HG02884 (cell line): ENCODE data around the gene HHIP.

ENCODE experiments used
- ATAC-seq: cut with Tn5 transposase; IDR thresholded peaks from one replicate; pipeline ENCODE4 v1.9.1; 2021; ENCODE audit warnings: mild to moderate bottlenecking, moderate library complexity; ENCODE audit not compliant: unreplicated experiment

Gene HHIP

GRCh38 chr4:144645631-144646522 is at the start of gene HHIP:
Gene HHIP (plus strand): TSS chr4:144646156. CDS start chr4:144646676, 520 bp downstream.
- no peak for ATAC-seq

GRCh38 chr4:144597171-144597570 is 48.8 kb upstream of the HHIP start:
- no peak for ATAC-seq

- no peak for ATAC-seq
Observed at GRCh38 chr4:144599621-144600020, 46.3 kb upstream of the HHIP start.

GRCh38 chr4:144611850-144612249 is 34.1 kb upstream of the HHIP start:
- no peak for ATAC-seq

- ATAC-seq, result no peak
Observed at GRCh38 chr4:144614850-144615585, 30.9 kb upstream of the HHIP start.

- no peak for ATAC-seq
Observed at GRCh38 chr4:144621681-144622080, 24.3 kb upstream of the HHIP start.

GRCh38 chr4:144627663-144628076 is 18.3 kb upstream of the HHIP start:
- ATAC-seq, result no peak

GRCh38 chr4:144633215-144633614 is 12.7 kb upstream of the HHIP start:
- ATAC-seq, result no peak

- ATAC-seq, result peak; percentile 99
Observed at GRCh38 chr4:144634978-144635747, 10.8 kb upstream of the HHIP start.

GRCh38 chr4:144644368-144645101 is 1.4 kb upstream of the HHIP start:
- ATAC-seq, result no peak

- ATAC-seq, result no peak
Observed at GRCh38 chr4:144645102-144645630, 790 bp upstream of the HHIP start.

- peak; percentile 31 for ATAC-seq
Observed at GRCh38 chr4:144646523-144647094, 653 bp downstream of the HHIP start.

GRCh38 chr4:144647095-144647561 is 1.2 kb downstream of the HHIP start:
- peak; percentile 35 for ATAC-seq

- no peak for ATAC-seq
Observed at GRCh38 chr4:144647590-144647989, 1.6 kb downstream of the HHIP start.

- no peak for ATAC-seq
Observed at GRCh38 chr4:144648042-144648441, 2.1 kb downstream of the HHIP start.

- ATAC-seq, result no peak
Observed at GRCh38 chr4:144649646-144650045, 3.7 kb downstream of the HHIP start.

GRCh38 chr4:144650311-144651005 is 4.5 kb downstream of the HHIP start:
- no peak for ATAC-seq

GRCh38 chr4:144653781-144654545 is 8.0 kb downstream of the HHIP start:
- no peak for ATAC-seq
